DMS53 treated with DMSO at 0.1 percent for 48 hours (cell line): ENCODE results near the gene HDLBP.
A peak's percentile ranks its signal among the peaks of the same experiment; 100 is the strongest.
"Not testable (repeated sequence)": the region's sequence is repeated elsewhere in the genome, so short reads cannot be mapped to it uniquely, and the experiment has no call there.

Experiments
- DNase-seq: peaks from one replicate; lab custom pipeline; 2025; ENCODE audit not compliant: unreplicated experiment; lab: John Stamatoyannopoulos, UW

HDLBP gene

DNA sequence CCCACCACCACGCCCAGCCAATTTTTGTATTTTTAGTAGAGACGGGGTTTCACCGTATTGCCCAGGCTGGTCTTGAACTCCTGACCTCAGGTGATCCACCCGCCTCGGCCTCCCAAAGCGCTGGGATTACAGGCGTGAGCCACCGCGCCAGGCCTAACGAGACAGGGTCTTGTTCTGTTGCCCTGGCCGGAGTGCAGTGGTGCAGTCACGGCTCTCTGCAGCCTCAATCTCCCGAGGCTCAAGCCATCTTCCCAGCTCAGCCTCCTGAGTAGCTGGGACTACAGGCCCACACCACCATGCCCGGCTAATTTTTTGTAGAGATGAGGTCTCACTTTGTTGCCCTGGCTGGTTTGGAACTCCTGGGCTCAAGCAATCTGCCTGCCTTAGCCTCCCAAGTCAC lies 118.2 kb downstream of the HDLBP start:
- DNase-seq: not testable (repeated sequence)

DNA sequence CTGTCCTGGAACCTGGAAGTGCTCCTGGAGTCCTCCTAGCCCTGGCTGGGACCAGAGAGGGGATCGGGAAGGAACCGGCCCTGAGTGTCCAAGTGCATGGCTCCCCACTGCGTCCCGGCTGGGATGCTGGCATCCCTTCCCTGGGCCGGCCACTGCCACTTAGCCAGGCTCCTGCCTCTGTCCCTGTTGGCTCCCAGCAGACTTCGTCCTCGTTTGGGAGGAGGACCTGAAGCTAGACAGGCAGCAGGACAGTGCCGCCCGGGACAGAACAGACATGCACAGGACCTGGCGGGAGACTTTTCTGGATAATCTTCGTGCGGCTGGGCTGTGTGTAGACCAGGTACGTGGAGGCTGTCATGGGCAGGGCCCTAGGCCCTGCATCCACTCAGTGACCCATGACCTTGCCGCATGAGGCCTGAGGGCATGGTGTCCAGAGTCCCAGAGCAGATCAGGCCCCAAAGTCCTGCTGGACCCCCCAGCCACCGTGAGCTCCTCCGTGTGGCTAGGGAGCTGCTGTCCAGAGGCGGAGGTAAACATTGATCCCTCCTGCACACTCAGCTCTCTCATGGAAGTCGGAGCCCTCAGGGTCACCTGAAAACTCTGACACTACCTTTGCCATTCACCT lies 119.9 kb downstream of the HDLBP start:
- no peak for DNase-seq

DNA sequence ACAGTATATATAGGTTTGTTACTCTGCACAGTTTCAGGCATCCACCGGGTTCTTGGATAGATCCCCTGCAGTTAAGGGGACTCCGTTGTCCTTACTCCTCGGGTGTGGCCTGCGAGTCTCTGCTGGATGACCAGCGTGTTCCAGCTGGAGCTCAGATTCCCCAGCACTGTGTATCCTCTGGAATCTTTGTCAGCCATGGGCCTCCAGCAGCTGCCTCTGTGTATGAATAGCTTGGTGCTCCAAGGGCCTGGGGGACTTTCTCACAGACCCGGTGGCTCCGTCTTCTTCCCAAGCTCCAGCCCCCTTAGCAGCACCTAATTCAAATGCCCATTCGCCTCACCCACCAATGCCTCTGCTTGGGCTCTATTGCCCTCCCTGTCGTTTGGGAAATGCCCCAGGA lies 120.7 kb downstream of the HDLBP start:
- DNase-seq: no peak

DNA sequence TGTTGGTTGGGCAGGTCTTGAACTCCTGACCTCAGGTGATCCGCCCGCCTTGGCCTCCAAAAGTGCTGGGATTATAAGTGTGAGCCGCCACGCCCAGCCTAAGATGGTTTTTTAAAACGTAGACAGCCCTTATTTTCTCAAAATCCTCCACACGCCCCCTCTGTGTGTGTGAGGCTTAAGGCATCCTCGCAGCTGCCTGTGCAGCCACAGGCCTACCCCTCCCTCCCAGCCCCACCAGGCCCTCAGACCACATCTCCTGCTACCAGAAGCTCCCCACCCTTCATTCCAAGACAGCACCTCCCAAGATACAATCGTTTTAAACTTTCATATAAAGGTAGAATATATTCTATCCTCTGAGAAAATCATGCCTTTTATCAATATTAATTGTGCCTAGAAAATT lies 122.2 kb downstream of the HDLBP start:
- DNase-seq: no peak

DNA sequence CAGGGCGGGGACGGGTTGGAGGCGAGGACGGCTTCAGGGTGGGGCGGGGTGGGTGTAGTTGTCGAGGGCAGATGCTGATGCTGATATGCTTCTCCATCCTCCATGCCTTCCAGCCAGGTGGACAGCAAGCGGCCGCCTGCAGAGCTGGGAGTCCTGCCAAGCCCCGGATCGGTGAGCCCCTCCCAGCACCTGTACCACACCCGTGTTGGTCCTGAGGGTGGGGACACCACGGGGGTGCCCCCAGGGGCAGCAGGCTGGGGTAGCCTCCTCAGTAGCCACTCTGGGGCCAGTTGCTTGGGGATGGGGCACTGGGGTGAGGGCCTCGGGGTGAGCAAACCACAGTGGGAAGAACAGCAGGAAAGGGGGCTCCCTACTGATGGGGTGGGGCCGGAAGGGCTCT lies 124.4 kb downstream of the HDLBP start:
- DNase-seq: no peak

DNA sequence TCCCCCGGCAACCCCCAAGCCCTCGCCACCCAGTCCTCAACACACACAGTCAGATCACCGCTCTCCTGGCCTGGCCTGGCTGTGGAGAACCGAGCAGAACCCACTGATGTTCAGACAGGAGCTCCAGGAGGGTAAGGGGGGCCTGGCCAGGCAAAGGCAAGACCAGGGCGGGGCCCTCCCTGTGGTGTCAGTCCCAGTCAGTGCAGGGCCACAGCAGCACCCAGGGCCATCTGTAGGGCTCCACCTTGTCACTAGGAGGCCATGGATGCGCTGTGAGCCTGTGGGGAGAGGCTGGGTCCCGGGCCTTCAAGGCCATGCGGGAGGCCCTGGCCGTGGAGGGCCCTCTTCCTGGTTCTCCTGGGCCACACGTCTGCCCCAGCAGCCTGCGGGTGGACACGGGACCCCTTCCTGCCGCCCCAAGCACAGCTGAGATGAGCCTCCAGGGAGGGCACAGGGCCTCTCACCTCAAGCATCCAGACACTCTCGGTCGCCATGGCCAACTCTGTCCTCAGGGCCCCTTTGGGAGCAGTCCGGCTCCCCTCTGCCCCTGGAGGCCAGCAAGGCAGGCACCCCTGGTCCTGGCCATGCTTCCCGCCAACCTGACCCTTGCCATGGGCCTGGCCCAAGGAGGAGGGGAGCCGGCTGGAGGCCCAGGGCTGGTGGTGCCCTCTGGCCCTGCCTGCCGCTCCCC lies 125.0 kb downstream of the HDLBP start:
- DNase-seq: no peak

DNA sequence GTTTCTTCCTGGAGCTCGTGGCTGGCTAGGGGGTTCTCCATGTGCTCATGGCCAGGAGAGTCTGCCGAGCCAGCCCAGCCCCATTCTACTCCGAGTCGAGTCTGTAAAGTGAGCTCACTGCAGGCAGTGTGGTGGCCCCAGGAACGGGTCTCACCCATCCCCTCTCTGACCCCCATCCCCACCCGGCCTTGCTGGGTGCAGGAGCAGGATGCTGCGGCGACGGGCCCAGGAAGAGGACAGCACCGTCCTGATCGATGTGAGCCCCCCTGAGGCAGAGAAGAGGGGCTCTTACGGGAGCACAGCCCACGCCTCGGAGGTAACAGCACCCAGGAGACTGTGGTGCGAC lies 125.6 kb downstream of the HDLBP start:
- DNase-seq: no peak

DNA sequence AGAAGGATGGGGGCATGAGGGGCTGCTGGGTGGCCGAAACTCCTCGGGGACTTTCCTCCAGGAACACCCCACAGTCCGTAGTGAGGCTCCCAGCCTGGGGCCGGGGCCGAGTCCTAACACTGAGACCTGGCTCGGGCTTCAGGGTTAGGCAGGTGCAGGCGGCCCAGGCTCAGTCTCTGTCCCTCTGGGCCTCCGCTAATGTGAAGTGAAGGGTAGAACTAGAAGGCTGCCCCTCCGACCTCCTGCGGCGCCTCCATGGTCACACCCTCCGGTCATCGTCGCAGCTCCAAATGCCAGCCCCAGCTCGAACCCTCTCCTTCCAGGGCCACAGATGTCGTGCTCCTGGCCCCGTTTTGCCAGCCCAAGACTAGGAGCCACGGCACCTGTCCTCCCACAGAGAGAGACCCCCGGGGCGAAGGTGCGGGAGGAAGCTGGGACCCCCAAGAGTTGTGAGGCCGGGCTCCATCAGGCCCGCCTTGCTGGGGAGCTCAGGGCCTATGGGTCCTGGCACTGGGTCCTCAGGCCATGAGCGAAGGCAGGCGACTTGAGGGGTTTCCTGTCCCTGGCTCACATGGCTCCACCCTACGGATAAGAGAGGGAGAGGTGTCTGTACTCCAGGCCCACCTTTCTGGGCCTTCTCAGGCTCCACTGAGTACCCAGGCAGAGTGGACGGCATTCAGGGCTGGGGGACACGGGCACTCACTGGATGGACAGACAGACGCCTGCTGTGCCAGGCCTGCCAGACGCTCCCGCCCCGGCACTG lies 126.2 kb downstream of the HDLBP start:
- no peak for DNase-seq

DNA sequence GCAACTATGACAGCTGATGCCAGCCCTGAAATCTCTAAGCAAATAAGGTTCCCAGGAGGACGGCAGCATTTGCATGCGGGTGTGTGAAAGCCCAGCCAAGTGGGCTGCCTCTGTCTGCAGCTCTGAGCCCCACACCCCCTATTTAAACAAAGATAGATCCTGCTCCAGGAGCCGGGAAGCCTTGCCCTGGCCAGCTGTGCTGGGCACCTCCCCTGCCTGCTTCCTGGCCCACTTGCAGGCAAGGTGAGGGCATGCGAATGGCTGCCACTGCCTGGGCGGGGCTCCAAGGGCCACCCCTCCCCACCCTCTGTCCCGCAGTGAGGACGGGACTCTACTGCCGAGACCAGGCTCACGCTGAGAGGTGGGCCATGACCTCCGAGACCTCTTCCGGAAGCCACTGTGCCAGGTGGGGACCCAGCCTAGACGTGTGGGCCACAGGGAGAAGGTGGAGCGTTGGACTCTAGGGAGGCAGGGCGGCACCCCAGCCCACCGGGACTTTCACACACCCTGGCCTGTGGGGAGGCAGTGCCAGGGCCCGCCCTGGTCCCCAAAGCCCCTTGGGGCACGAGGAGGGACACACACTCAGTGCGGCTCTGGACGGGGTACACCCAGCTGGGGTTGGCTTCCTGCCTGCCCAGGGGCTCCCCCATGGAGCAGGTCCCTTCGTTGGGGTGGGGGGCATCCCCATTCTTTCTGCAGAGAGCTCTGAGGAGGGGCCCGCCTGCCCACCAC lies 126.9 kb downstream of the HDLBP start, which contains the start of gene ANO7:
Gene ANO7 (plus strand): TSS at position 317 of the 732 bp plus-strand sequence. CDS start 1,387 bp downstream, outside the sequence.
- DNase-seq: peak; percentile 24

DNA sequence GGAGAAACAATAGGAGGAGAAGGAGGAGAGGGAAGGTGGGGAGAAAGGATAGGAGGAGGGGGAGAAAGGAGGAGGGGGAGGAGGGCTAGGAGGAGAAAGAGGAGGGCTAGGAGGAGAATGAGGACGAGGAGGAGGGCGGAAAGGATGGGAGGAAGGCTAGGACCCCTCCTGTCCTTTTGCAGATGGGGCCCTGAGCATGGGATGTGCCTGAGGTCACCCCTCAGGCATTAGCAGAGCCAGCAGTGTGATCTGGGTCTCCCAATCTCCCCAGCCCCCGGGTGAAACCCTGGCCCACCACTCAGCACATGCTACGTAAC lies 127.6 kb downstream of the HDLBP start:
- DNase-seq: no peak

DNA sequence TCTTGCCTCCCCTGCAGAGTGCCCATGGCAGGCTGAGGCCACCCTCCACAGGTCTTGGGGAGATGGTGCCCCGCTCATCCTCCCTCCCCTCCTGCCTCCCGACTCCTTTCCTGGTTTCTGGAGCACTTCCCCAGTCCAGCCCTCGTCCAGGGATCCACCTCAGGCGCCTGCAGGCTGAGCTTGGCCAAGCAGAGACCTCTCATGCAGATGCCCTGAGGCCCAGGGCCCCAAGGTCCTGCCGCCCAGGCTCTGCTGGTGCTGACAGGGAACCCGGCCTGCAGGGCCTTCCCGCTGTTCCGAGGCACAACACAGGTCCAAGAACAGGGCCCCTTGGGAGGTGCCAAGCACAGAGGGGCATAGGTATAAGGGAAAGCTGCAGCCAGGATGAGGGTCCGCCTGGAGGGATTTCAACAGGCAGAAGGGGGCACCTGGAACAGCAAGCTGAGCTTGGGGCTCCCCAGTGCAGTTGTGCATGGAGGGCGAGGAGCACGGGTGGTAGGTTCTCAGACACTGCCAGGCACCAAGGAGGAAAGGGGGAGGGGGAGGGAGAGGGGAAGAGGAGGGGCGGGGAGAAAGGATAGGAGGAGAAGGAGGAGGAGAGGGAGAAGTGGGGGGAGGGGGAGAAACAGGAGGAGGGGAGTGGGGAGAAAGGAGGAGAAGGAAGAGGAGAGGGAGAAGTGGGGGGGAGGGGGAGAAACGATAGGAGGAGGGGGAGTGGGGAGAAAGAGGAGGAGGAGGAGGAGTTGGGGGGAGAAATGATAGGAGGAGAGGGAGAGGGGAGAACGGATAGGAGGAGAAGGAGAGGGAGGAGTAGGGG lies 128.2 kb downstream of the HDLBP start:
- DNase-seq: no peak

DNA sequence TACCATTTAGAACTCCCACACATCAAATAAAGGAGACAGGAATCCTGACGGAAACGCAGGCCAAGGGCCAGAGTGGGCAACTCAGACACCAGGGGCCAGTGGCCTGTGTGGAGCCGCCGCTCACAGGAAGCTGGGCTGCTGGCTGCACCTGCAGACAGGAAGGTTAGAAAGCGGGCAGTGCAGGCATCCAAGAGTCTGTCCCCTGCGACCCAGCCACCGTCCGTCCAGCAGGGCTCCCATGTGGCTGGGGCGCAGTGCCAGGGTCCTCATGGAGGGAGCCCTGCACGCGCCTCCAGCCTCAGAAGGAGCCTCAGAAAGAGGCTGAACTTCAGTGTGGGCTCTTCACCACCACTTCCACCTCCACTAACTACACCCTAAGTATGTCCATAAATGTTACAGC lies 129.5 kb downstream of the HDLBP start:
- no peak for DNase-seq

DNA sequence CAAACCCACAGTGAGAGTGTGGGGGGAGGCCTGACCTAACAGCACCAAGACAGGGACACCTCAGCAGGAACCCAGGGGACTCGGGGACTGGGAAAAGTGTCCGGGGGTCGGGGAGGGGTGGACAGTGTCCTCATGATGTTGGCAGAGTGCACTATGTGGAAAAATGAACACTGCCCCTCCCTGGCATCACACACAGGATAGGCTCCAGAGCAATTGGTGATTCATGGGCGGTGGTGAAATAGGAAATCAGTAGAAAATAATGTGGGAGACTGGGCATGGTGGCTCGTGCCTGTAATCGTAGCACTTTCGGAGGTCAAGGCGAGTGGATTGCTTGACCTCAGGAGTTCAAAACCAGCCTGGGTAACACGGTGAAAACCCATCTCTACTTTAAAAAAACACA lies 130.6 kb downstream of the HDLBP start:
- DNase-seq: no peak

DNA sequence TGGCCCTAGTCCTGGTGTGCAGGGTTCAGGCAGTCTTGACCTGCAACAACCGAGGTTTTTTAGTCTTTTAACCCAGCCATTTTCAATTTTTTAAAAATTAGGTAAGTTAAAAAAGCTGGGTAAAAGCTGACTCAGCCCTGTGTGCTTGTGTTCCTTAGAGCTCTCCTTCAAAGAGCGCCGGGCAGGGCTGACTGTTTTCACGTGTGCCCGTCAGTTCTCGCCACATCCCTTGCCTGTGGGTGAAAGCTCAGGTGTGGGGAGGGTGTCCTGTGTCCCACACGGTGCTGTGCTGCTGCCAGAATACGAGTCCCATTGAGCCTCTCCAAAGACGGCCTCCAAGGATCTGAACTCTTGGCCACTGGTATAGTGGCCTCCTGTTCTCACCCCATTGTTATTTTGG lies 132.3 kb downstream of the HDLBP start:
- DNase-seq: no peak

DNA sequence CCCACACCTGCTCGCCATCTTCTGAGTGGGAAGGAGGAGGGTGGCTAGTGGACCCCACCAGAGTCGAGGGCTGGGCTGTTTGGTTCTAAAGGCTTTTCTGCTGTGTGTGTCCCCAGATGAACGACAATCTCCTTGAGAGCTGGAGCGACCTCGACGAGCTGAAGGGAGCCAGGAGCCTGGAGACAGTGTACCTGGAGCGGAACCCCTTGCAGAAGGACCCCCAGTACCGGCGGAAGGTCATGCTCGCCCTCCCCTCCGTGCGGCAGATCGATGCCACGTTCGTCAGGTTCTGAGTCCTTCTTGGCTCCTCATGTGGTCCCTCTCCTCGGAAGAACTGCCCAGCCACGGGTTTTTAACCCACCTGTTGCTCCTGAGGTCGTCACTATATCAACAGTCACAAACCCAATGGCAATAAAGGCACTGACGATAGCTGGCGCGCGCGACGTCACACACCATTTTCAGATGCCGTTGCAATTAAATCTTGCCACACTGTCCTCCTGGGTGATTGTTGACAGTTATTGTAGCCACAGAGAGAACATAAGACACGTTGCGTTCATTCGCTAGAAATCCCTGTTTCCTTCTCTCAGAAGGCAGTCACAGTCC lies 132.8 kb downstream of the HDLBP start:
- DNase-seq: no peak

DNA sequence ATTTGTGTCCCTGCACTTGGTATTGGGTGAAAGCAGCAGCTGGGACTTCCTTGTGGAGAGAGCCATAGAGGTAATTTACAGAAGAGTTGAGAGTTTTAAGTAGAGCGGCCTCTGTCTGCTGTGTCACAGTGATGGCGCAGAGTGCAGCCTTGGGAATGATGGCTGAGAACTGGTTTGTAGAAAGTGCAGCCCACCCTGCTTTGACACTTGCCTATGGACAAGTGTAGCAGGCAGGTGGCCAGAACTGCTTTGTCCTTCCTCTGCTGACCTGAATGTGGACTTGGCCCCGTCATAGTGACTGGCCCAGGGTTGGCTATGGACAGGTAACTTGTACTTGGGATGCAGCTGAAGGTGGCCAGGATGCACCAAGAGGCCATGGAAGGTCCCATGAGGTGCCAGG lies 133.3 kb downstream of the HDLBP start:
- DNase-seq: no peak

DNA sequence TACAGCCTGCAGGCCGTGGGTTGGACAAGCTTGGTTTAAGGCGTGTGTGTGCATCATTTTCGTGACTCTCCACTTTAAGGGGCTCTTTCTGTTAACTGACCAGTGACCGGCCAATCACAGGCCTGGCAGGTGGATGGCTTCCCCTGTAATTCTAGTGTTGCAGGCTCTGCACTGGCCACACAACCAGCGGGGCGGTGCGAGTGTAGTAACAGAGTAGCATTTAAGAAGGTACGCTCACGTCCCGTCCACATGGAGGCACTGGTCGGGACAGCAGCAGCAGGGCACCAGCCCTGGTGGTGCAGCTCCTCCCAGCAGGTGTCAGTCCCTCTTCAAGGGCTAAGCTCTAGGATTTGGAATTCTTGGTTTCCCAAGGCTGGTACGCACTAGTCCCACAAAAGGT lies 135.0 kb downstream of the HDLBP start:
- no peak for DNase-seq

DNA sequence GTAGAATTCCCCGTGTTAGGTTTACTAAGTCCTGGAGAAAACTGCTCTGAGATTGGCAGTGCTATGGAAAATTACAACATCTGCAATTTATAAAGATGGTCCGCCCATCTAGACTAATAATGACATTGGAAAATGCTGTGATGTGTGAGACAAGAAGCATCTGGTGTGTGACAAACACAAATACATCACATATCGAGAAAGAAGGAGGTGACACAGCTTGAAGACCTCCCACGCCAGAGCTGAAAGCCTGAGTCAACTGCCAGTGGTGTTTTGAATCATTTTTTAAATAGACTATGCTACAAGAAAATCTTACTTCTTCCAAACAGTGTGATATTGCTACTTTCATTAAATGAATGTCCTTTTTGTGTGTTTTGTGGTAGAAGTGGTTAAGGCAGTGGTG lies 135.6 kb downstream of the HDLBP start:
- DNase-seq: no peak

DNA sequence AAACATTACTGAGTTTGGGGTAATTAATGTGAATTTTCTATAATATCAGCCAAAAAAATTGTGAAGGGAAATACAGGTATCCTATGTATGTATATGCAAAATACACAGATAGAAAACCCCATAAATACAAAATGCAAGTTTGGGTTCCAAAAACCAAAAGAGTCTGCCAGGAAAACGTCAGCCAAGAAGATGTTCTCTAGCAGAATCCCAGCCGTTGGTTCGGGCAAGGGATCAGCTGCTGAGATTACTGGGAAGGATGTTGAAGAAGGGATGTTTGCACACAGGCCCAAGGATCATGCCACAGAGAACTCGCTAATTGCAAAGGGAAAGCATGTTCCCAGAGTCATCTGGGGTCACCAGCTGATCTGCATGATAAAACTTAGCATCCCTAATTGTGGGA lies 136.5 kb downstream of the HDLBP start:
- DNase-seq: no peak

DNA sequence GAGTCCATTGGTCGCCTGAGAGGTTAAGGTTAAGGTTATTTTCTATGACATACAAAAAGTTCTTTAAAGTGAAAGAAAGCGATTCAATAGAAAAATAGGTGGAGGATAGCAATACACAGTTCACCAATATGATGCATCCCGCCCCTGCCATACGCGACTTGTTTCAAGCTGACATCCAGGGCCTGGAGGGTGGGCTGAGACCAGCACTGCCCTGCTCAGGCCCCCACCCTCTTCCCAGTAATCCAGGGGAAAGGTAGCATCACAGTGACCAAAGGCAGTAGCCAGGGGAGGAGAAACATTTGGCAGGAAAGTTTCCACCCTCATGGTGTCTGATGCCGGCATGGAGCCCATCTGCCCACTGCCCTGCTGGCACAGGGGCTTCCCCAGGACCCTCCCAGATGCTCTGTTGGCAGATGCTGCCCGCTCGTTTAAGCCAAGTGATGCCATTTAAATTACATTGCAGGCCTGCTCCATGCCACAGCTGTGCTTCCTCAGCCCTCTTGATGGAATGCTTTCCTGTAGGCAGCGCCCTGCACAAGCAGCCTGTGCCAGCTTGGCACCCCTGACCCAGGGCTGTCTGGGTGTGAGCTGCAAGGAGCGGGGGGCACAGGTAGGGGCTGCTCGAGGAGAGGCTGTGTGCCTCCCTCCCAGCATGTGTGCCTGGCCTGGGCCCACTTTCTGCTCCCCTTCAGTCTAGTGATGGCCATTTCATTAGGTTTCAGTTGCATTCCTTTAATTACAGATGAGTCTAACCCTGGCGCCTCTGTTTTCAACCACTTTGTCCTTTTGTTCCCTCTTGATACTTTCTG lies 137.7 kb downstream of the HDLBP start:
- no peak for DNase-seq
